HG02981 (cell line): ENCODE measurements around the gene JAKMIP2.
"Not testable (repeated sequence)": the region's sequence is repeated elsewhere in the genome, so short reads cannot be mapped to it uniquely, and the experiment has no call there.

ENCODE experiments used
- ATAC-seq: cut with Tn5 transposase; IDR thresholded peaks from one replicate; pipeline ENCODE4 v1.9.1; 2021; ENCODE audit warnings: mild to moderate bottlenecking, moderate library complexity; ENCODE audit not compliant: unreplicated experiment

Gene JAKMIP2

GRCh38 chr5:147750065-147750464 is 32.5 kb downstream of the JAKMIP2 start:
- no peak for ATAC-seq

GRCh38 chr5:147748590-147748989 is 33.9 kb downstream of the JAKMIP2 start:
- ATAC-seq: no peak

DNA sequence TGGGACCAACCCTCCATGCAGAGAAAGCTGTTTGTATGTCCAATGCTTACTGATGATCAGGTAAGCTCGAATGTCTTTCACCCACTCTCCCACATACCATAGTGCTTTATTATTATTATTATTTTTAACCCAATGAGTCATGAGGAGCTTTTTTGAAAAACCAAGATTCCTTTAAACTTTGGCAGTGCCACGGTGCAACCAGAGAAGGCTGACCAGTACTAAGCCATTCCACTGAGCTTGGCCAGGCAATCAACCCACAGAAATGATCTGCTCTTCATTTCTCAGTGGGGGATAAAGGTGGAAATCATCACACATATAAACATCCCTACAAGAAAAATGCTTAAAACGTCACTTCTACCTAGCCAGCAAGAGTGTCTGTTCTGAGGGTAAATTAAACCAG is 35.5 kb downstream of the JAKMIP2 start:
- ATAC-seq: no peak

GRCh38 chr5:147743678-147744374 is 38.7 kb downstream of the JAKMIP2 start:
- no peak for ATAC-seq

DNA sequence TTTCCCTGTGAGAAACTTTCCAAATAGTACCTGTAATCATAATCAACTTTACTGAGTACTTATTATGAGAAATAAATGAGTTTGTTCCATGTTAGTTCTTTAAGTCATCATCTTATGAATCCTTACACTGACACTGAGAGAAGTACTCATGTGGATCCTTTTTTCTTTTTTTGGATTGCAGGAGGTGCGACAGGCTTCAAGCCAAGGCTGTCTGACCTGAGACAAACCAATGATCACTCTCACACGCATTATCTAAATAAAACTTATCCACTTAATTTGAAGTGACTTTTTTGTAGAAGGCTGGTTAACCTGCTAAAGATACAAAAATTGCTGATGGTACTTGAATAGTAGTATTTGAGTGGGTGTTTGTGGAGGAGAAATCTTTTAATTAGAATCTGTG is 39.5 kb downstream of the JAKMIP2 start:
- no peak for ATAC-seq

GRCh38 chr5:147742151-147742550 is 40.4 kb downstream of the JAKMIP2 start:
- ATAC-seq: no peak

GRCh38 chr5:147740864-147741263 is 41.7 kb downstream of the JAKMIP2 start:
- no peak for ATAC-seq

- ATAC-seq: no peak
Observed at GRCh38 chr5:147737921-147738320, 44.6 kb downstream of the JAKMIP2 start.

DNA sequence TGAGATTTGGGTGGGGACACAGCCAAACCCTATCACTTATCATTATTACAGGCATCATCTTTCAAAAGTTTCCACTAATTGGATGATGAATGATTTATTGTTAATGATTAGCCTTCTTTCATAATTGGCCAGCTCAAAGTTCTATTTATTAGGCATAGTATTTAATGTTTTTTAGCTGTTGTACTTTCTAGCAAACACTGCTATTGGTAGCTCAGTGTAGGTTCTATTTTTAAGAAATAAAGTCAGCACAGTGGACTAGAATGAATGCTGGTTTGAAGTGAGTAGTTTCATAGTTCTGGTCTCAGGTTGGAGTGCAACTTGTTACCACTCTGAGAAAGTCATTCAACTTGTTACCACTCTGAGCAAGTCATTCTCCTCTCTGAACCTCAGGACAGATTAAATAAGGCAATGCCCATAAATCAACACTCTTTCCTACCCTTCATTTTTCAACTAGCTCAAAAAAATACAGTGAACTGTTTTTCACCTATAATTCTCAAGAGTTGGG is 46.9 kb downstream of the JAKMIP2 start:
- no peak for ATAC-seq

GRCh38 chr5:147734894-147735293 is 47.6 kb downstream of the JAKMIP2 start:
- ATAC-seq: no peak

- no peak for ATAC-seq
Observed at GRCh38 chr5:147733075-147733474, 49.5 kb downstream of the JAKMIP2 start.

DNA sequence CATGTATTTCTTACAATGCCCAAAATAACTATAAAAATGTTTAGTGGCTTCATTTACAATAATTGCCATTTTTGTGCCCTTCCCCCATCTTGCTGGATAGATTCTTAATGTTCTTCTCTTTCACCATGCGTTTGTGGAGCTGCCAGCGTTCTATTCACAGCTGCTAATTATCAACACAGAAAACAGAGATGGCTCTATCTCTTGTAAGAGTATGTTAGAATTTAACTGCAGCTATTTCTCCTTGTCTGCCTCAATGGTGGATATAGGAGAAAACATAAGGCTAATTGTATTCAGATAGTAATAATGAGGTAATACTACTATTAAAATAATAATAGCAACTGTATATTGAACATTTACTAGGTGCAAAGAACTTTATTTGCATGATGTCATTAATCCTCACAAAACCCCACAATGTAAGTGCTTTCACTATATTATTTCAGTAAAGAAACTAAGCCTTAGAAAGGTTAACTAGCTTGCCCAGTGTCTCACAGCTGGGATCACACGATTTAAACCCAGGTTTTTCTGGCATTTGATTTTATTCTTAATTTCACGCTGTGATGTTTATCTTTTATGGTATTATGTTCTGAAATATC is 50.1 kb downstream of the JAKMIP2 start:
- ATAC-seq: no peak

DNA sequence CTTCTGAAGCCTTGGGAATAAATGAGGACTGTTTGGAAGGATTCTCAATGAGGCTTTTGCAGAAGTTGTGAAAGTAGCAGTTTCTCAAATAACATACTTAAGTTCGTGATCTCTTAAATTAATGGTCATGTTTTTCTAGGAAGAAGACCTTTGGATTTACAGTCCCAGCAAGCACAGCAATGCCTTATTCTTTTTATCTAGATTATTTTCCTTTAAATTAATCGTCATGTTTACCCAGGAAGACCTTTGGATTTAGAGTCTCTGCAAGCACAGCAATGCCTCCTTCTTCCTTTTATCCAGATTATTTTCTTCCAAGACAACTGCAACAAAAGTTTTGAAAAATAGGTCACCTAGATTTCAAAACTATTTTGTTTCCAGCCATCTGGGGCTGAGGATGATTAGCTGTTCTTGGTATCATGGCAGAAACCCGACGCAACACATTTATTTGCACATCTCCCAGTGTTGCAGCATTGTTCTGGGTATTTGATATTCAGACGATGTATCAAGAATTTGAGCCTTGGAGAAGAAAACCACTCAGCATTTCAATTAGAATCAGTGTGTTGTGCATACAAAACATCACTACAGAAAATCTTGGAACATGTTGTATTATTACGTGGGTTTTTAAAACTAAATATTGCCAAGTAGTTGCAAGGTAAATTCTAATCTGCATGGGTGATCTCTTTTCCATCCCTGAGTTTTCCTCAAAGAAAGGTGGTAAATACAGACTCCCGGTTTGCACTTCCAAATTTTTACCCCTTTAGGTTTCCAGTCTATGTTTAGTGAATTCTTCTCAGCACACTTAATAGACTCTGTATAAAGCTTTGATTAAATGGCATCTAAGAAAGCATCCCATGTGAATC is 50.9 kb downstream of the JAKMIP2 start:
- no peak for ATAC-seq

- ATAC-seq: no peak
Observed at GRCh38 chr5:147727200-147727599, 55.3 kb downstream of the JAKMIP2 start.

GRCh38 chr5:147721191-147721960 is 61.2 kb downstream of the JAKMIP2 start:
- ATAC-seq: not testable (repeated sequence)

GRCh38 chr5:147713550-147714295 is 68.8 kb downstream of the JAKMIP2 start:
- no peak for ATAC-seq

GRCh38 chr5:147712598-147712997 is 69.9 kb downstream of the JAKMIP2 start:
- ATAC-seq: no peak

GRCh38 chr5:147712019-147712418 is 70.5 kb downstream of the JAKMIP2 start:
- ATAC-seq: no peak

GRCh38 chr5:147711019-147711418 is 71.5 kb downstream of the JAKMIP2 start:
- no peak for ATAC-seq

- ATAC-seq: no peak
Observed at GRCh38 chr5:147708708-147709107, 73.8 kb downstream of the JAKMIP2 start.
